Measurements from ENCODE around the gene ANKRD11.
"Not testable (repeated sequence)": the region's sequence is repeated elsewhere in the genome, so short reads cannot be mapped to it uniquely, and the experiment has no call there.

The ANKRD11 gene

GRCh38 chr16:89442990-89443726 is 47.2 kb downstream of the ANKRD11 start:
- no peak for DNase-seq (ENCODE audit: extremely low read depth, low read depth)
- no peak overlapping the region for H3K4me3 ChIP-seq (replicated peaks; ENCODE audit: low read depth, low read length)
- TF ChIP-seq CTCF (IDR thresholded peaks at IDR 0.05; ENCODE audit: low read depth, low read length, missing control alignments), result no peak

GRCh38 chr16:89442588-89442987 is 47.8 kb downstream of the ANKRD11 start:
- no peak for DNase-seq (ENCODE audit: extremely low read depth, low read depth)
- no peak overlapping the region for H3K4me3 ChIP-seq (replicated peaks; ENCODE audit: low read depth, low read length)
- TF ChIP-seq CTCF (IDR thresholded peaks at IDR 0.05; ENCODE audit: low read depth, low read length, missing control alignments), result no peak

GRCh38 chr16:89439659-89440058 is 50.7 kb downstream of the ANKRD11 start:
- no peak for DNase-seq (ENCODE audit: extremely low read depth, low read depth)
- no peak overlapping the region for H3K4me3 ChIP-seq (replicated peaks; ENCODE audit: low read depth, low read length)

GRCh38 chr16:89437991-89438390 is 52.4 kb downstream of the ANKRD11 start:
- no peak overlapping the region for H3K4me3 ChIP-seq (replicated peaks; ENCODE audit: low read depth, low read length)
- TF ChIP-seq CTCF (IDR thresholded peaks at IDR 0.05; ENCODE audit: low read depth, low read length, missing control alignments), result no peak
- DNase-seq (ENCODE audit: extremely low read depth, low read depth), result no peak

More at GRCh38 chr16:89439659-89440058, 50.7 kb downstream of the ANKRD11 start:
- TF ChIP-seq CTCF (IDR thresholded peaks at IDR 0.05; ENCODE audit: low read depth, low read length, missing control alignments), result no peak

GRCh38 chr16:89437251-89437987 is 52.9 kb downstream of the ANKRD11 start:
- no peak overlapping the region for H3K4me3 ChIP-seq (replicated peaks; ENCODE audit: low read depth, low read length)
- no peak for TF ChIP-seq CTCF (IDR thresholded peaks at IDR 0.05; ENCODE audit: low read depth, low read length, missing control alignments)
- DNase-seq (ENCODE audit: extremely low read depth, low read depth), result no peak

- no peak for DNase-seq (ENCODE audit: extremely low read depth, low read depth)
- TF ChIP-seq CTCF (IDR thresholded peaks at IDR 0.05; ENCODE audit: low read depth, low read length, missing control alignments), result no peak
- H3K4me3 ChIP-seq (replicated peaks; ENCODE audit: low read depth, low read length), result no peak overlapping the region
These were observed 54.0 kb downstream of the ANKRD11 start for GRCh38 chr16:89436366-89436765.

GRCh38 chr16:89435059-89435458 is 55.3 kb downstream of the ANKRD11 start:
- DNase-seq (ENCODE audit: extremely low read depth, low read depth); H3K4me3 ChIP-seq (replicated peaks; ENCODE audit: low read depth, low read length): not testable (repeated sequence)
